Measurements from ENCODE around the gene CDH12.
"Not testable (repeated sequence)": the region's sequence is repeated elsewhere in the genome, so short reads cannot be mapped to it uniquely, and the experiment has no call there.

The CDH12 gene

GRCh38 chr5:22344000-22344399 lies 509.1 kb downstream of the CDH12 start:
- Histone ChIP-seq H3K27ac (no peak overlapping the region), H4K20me1 (ENCODE audit: insufficient read depth) (no peaks in the 10 kb centered on the region), H3K4me3 (IDR thresholded peaks at IDR 0.05; ENCODE audit: insufficient read depth, low read depth, low read length) (no peak overlapping the region), H3K4me1 (ENCODE audit: low read depth, poor library complexity, severe bottlenecking) (no peaks in the 10 kb centered on the region), H2AFZ (ENCODE audit: low read depth) (no peak overlapping the region), H3K4me2 (no peak overlapping the region), H3K27me3 (ENCODE audit: insufficient read depth, low read depth) (no peaks in the 10 kb centered on the region), H3K36me3 (ENCODE audit: insufficient read depth) (no peaks in the 10 kb centered on the region), H3K79me2 (ENCODE audit: insufficient read depth, low read depth) (no peaks in the 10 kb centered on the region), H3K9ac (no peak overlapping the region)
- no peak for TF ChIP-seq CTCF (conservative IDR thresholded peaks at IDR 0.05; ENCODE audit: low read depth, low read length)

GRCh38 chr5:22341406-22341805 lies 511.7 kb downstream of the CDH12 start:
- Histone ChIP-seq H4K20me1 (ENCODE audit: insufficient read depth) (no peaks in the 10 kb centered on the region), H3K36me3 (ENCODE audit: insufficient read depth) (no peaks in the 10 kb centered on the region), H3K4me1 (ENCODE audit: low read depth, poor library complexity, severe bottlenecking) (no peaks in the 10 kb centered on the region), H3K9ac (no peak overlapping the region), H3K27ac (no peak overlapping the region), H3K4me3 (IDR thresholded peaks at IDR 0.05; ENCODE audit: insufficient read depth, low read depth, low read length) (no peak overlapping the region), H3K79me2 (ENCODE audit: insufficient read depth, low read depth) (no peaks in the 10 kb centered on the region), H2AFZ (ENCODE audit: low read depth) (no peak overlapping the region), H3K27me3 (ENCODE audit: insufficient read depth, low read depth) (no peaks in the 10 kb centered on the region), H3K4me2 (no peak overlapping the region)
- no peak for TF ChIP-seq CTCF (conservative IDR thresholded peaks at IDR 0.05; ENCODE audit: low read depth, low read length)

GRCh38 chr5:22332949-22333348 lies 520.2 kb downstream of the CDH12 start:
- not testable (repeated sequence) for H3K4me1 ChIP-seq (ENCODE audit: low read depth, poor library complexity, severe bottlenecking); H2AFZ ChIP-seq (ENCODE audit: low read depth); H3K27ac ChIP-seq; H3K4me3 ChIP-seq (IDR thresholded peaks at IDR 0.05; ENCODE audit: insufficient read depth, low read depth, low read length); H3K4me2 ChIP-seq; H3K36me3 ChIP-seq (ENCODE audit: insufficient read depth); H3K79me2 ChIP-seq (ENCODE audit: insufficient read depth, low read depth); H3K27me3 ChIP-seq (ENCODE audit: insufficient read depth, low read depth); H3K9ac ChIP-seq; H4K20me1 ChIP-seq (ENCODE audit: insufficient read depth)

GRCh38 chr5:22329683-22330082 lies 523.5 kb downstream of the CDH12 start:
- Histone ChIP-seq H3K4me1 (ENCODE audit: low read depth, poor library complexity, severe bottlenecking) (no peaks in the 10 kb centered on the region), H3K4me2 (no peak overlapping the region), H3K27ac (no peak overlapping the region), H3K36me3 (ENCODE audit: insufficient read depth) (no peaks in the 10 kb centered on the region), H3K27me3 (ENCODE audit: insufficient read depth, low read depth) (no peaks in the 10 kb centered on the region), H4K20me1 (ENCODE audit: insufficient read depth) (no peaks in the 10 kb centered on the region), H3K79me2 (ENCODE audit: insufficient read depth, low read depth) (no peaks in the 10 kb centered on the region), H3K9ac (no peak overlapping the region), H2AFZ (ENCODE audit: low read depth) (no peak overlapping the region), H3K4me3 (IDR thresholded peaks at IDR 0.05; ENCODE audit: insufficient read depth, low read depth, low read length) (no peak overlapping the region)
- no peak for TF ChIP-seq CTCF (conservative IDR thresholded peaks at IDR 0.05; ENCODE audit: low read depth, low read length)

GRCh38 chr5:22319798-22320197 lies 533.3 kb downstream of the CDH12 start:
- H4K20me1 ChIP-seq (ENCODE audit: insufficient read depth): no peaks in the 10 kb centered on the region
- no peak overlapping the region for H2AFZ ChIP-seq (ENCODE audit: low read depth)
- no peak for TF ChIP-seq CTCF (conservative IDR thresholded peaks at IDR 0.05; ENCODE audit: low read depth, low read length)
- H3K79me2 ChIP-seq (ENCODE audit: insufficient read depth, low read depth): no peaks in the 10 kb centered on the region
- no peaks in the 10 kb centered on the region for H3K27me3 ChIP-seq (ENCODE audit: insufficient read depth, low read depth)
- H3K4me1 ChIP-seq (ENCODE audit: low read depth, poor library complexity, severe bottlenecking): no peaks in the 10 kb centered on the region
- H3K27ac ChIP-seq: no peak overlapping the region
- H3K4me3 ChIP-seq (IDR thresholded peaks at IDR 0.05; ENCODE audit: insufficient read depth, low read depth, low read length): no peak overlapping the region
- no peak overlapping the region for H3K4me2 ChIP-seq
- no peak overlapping the region for H3K9ac ChIP-seq
- no peaks in the 10 kb centered on the region for H3K36me3 ChIP-seq (ENCODE audit: insufficient read depth)

Data from KMS-11 (cell line).